Skeletal muscle tissue (tissue), 4 donors: ENCODE measurements around the gene PARP4. TPM values are rescaled to one million over a fixed set of nuclear protein-coding genes. Genes with fewer than 3 reads are reported as not detected.
"Not testable (repeated sequence)": the region's sequence is repeated elsewhere in the genome, so short reads cannot be mapped to it uniquely, and the experiment has no call there.

Experiments used
- H3K27ac ChIP-seq: one replicate; pipeline ENCODE4 v1.7.0; 2013; ENCODE audit warnings: mild to moderate bottlenecking, low read depth, low read length, inconsistent platforms
- H3K27me3 ChIP-seq, 3 donors: one replicate each; pipeline ENCODE4 v1.7.0; 2013; ENCODE audit warnings: low read length in 3 of 3; ENCODE audit not compliant: control insufficient read depth in 3 of 3, insufficient read depth in 3 of 3
- H3K36me3 ChIP-seq, 3 donors: one replicate each; pipeline ENCODE4 v1.7.0; 2013; ENCODE audit warnings: low read length in 3 of 3; ENCODE audit not compliant: control insufficient read depth in 3 of 3, insufficient read depth in 3 of 3
- H3K4me1 ChIP-seq, 3 donors: one replicate each; pipeline ENCODE4 v1.7.0; 2013; ENCODE audit warnings: low read length in 3 of 3, mild to moderate bottlenecking in 3 of 3; ENCODE audit not compliant: control insufficient read depth in 3 of 3, insufficient read depth in 3 of 3
- H3K4me3 ChIP-seq, 3 donors: one replicate each; pipeline ENCODE4 v1.7.0; 2013; ENCODE audit warnings: low read length in 3 of 3
- H3K9ac ChIP-seq, 3 donors: one replicate each; pipeline ENCODE4 v1.7.0; 2013; ENCODE audit warnings: low read length in 3 of 3, mild to moderate bottlenecking in 3 of 3, moderate library complexity in 2 of 3, low read depth in 1 of 3
- H3K9me3 ChIP-seq, 3 donors: one replicate each; pipeline ENCODE4 v1.7.0; 2013; ENCODE audit warnings: low read length in 3 of 3; ENCODE audit not compliant: control insufficient read depth in 3 of 3
- total RNA-seq: library from RNA; depleted of rRNA; stranded (reverse); fragments of >200 nt; gene quantifications from one replicate; pipeline ENCODE4 v1.2.3, GENCODE V29; 2014
- donor health status: Osteomylitis.

Gene PARP4
- total RNA-seq = 24.5 TPM

DNA sequence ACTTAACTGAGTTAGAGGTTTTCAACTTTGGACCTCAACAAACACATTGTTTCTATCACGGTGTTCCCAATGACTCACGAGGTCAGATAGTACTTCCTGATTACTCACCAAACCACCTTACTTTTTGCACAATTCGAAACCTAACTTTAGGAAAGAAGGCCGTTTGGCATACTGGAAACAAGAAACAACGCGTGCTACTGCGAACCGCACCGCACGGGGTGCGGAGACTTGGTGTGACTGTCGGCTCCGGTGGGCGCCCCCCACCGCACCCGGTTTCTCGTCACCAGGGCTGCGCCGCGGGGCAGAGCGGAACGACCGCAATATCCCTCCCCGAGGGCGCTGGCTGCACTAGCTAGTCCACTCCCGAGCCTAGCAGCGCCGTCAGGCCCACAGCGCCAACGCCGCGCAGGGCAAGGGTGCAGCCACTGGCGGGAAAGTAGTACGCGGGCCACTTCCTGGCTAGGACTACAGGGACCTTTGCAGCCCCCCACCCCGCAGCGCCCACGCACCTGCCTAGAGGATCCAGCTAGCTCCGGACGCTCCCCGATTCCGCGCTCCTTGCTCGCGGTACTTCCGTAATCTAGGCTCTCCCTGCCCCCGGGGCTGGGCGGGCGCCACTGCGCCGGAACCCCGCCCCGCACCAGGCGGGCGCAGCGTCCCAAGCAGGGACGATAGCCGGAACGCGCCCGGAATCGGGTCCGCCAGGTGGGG lies at the start of gene PARP4:
Gene PARP4, minus strand, starts transcription at position 582 of the 711 bp plus-strand sequence. CDS start 9,002 bp downstream, outside the sequence.
- no peaks in the 10 kb centered on the region for H3K36me3 ChIP-seq
- H3K4me1 ChIP-seq = peaks cover 7 to 8% (median 8%) of the 10 kb centered on the region in 3 donors
- peak within 1 kb of the TSS; percentile 93 to 95 (median 94) for H3K4me3 ChIP-seq
- H3K27me3 ChIP-seq = no peaks in the 10 kb centered on the region
- H3K27ac ChIP-seq = peak within 1 kb of the TSS; percentile 79
- peak within 1 kb of the TSS; percentile 76 to 90 (median 86) for H3K9ac ChIP-seq
- H3K9me3 ChIP-seq = no peaks in the 10 kb centered on the region

GRCh38 chr13:24560579-24561187 lies 48.1 kb upstream of the PARP4 start:
- not testable (repeated sequence) for H3K27me3 ChIP-seq, H3K9me3 ChIP-seq, H3K4me3 ChIP-seq, H3K4me1 ChIP-seq, H3K9ac ChIP-seq, H3K36me3 ChIP-seq, H3K27ac ChIP-seq

- not testable (repeated sequence) for H3K9ac ChIP-seq, H3K27ac ChIP-seq, H3K36me3 ChIP-seq, H3K4me1 ChIP-seq, H3K4me3 ChIP-seq, H3K9me3 ChIP-seq, H3K27me3 ChIP-seq
These were observed 47.0 kb upstream of the PARP4 start for GRCh38 chr13:24559431-24560218.

- Histone ChIP-seq H3K27ac (no peak overlapping the region), H3K4me1 (no peaks in the 10 kb centered on the region), H3K9me3 (no peaks in the 10 kb centered on the region), H3K27me3 (no peaks in the 10 kb centered on the region), H3K9ac (no peak overlapping the region), H3K4me3 (no peak overlapping the region), H3K36me3 (no peaks in the 10 kb centered on the region)
These were observed 44.5 kb upstream of the PARP4 start for GRCh38 chr13:24557081-24557480.

DNA sequence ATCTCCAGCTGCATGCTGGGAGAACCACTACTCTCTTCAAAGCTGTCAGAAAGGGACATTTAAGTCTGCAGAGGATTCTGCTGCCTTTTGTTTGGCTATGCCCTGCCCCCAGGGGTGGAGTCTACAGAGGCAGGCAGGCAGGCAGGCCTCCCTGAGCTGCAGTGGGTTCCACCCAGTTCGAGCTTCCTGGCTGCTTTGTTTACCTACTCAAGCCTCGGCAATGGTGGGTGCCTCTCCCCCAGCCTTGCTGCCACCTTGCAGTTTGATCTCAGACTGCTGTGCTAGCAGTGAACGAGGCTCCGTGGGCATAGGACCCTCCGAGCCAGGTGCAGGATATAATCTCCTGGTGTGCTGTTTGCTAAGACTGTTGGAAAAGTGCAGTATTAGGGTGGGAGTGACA lies 41.3 kb upstream of the PARP4 start:
- not testable (repeated sequence) for H3K4me3 ChIP-seq, H3K4me1 ChIP-seq, H3K27me3 ChIP-seq, H3K36me3 ChIP-seq, H3K9ac ChIP-seq, H3K9me3 ChIP-seq, H3K27ac ChIP-seq

- Histone ChIP-seq H3K27me3 (peaks cover 12 to 17% (median 14%) of the 10 kb centered on the region in 3 donors), H3K4me3 (peak overlapping the region in 2 of 3 donors; percentile 35 to 43)
- not testable (repeated sequence) for H3K36me3 ChIP-seq, H3K4me1 ChIP-seq, H3K27ac ChIP-seq, H3K9me3 ChIP-seq, H3K9ac ChIP-seq
These were observed 29.1 kb upstream of the PARP4 start for GRCh38 chr13:24541476-24542352.

GRCh38 chr13:24541127-24541475 lies 28.5 kb upstream of the PARP4 start:
- Histone ChIP-seq H3K27ac (no peak overlapping the region), H3K36me3 (no peaks in the 10 kb centered on the region), H3K4me3 (peak overlapping the region in 2 of 3 donors; percentile 35 to 43), H3K9me3 (no peaks in the 10 kb centered on the region), H3K27me3 (peaks cover 12 to 17% (median 14%) of the 10 kb centered on the region in 3 donors), H3K9ac (no peak overlapping the region), H3K4me1 (peaks cover 0 to 3% (median 0%) of the 10 kb centered on the region in 3 donors)

DNA sequence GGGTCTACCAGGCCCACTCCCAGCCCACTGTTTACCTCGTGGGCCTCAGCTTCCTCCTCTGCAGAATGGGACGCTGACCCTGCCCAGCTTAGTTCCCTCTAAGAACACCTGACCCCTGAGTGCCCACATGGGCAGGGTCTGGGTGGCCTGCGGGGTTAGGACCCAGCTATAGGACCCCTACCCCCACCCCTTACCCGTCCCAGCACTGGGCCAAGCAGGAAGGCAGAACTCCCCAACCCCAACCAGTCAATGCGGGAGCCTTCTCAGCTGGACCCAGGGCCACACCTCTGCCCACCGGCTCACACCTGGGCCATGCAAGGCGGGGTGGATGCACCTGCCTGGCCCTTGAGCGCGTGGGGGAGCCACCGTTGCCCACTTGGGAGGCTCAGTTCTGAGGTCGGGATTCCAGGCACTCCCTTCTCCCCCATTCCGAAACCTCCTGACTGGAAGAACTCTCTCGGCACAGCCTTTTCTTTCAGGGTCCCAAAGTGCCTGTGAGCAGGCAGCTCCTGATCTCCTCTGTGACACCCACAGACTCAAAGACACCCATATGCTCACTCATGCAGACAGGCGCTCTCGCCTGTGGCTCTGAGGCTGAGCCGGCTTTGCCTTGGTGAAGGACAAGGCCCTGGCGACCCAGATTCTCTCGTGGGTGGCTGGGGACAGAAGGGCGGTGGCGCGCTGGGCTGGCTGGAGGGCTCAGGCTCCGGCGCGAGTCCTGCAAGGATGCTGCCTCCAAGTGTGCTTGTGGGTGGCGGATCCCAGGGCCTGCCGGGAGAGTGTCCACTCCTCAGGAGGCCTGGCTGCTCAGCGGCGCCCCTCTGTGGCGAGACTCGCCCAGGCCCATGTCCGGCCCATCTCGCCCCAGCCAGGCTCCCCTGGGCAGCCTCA lies 27.9 kb upstream of the PARP4 start:
- Histone ChIP-seq H3K9ac (no peak overlapping the region), H3K4me1 (peaks cover 0 to 3% (median 0%) of the 10 kb centered on the region in 3 donors), H3K36me3 (no peaks in the 10 kb centered on the region), H3K9me3 (no peaks in the 10 kb centered on the region), H3K27me3 (peaks cover 14 to 21% (median 15%) of the 10 kb centered on the region in 3 donors), H3K27ac (no peak overlapping the region), H3K4me3 (no peak overlapping the region)
